Naive thymus-derived CD4-positive, alpha-beta T cell (primary cell): Measurements from ENCODE around the gene B3GLCT. TPM values are rescaled to one million over a fixed set of nuclear protein-coding genes. Genes with fewer than 3 reads are reported as not detected.

Experiments
- ATAC-seq: fragments of 150-1000 bp; cut with Tn5 transposase; 2 replicates; pipeline ENCODE4 v1.10.0; 2021; ENCODE audit warnings: mild to moderate bottlenecking, moderate library complexity
- CTCF ChIA-PET: fragments of 350-600 bp; sonication (Branson Sonifier 250); formaldehyde crosslinking; loops from one replicate; lab custom pipeline; 2021; ENCODE audit warnings: antibody characterized with exemption; lab: Charles Lee
- POLR2A ChIA-PET: fragments of 350-600 bp; sonication (Branson Sonifier 250); formaldehyde crosslinking; loops from one replicate; lab custom pipeline; 2021; ENCODE audit warnings: antibody characterized with exemption, inconsistent platforms; lab: Charles Lee
- DNase-seq, 9 donors: peaks; one replicate each; pipeline versions ENCODE4 v3.0.0 to v3.0.0-alpha.2; 2020 to 2022; ENCODE audit warnings: mixed read lengths in 1 of 9
- H3K27ac ChIP-seq: one replicate; pipeline ENCODE4 v1.7.0; 2013; ENCODE audit warnings: mild to moderate bottlenecking, low read depth, low read length, moderate library complexity
- H3K27me3 ChIP-seq, 2 donors: one replicate each; pipeline ENCODE4 v1.7.0; 2013; ENCODE audit warnings: low read length in 2 of 2, mild to moderate bottlenecking in 2 of 2, moderate library complexity in 2 of 2; ENCODE audit not compliant: control insufficient read depth in 2 of 2, insufficient read depth in 2 of 2
- H3K36me3 ChIP-seq, 3 experiments: 1 replicate in 2 of 3; 2 replicates in 1 of 3; pipeline ENCODE4 v1.7.0; 2013; ENCODE audit warnings: low read length in 3 of 3, mild to moderate bottlenecking in 3 of 3, moderate library complexity in 1 of 3; ENCODE audit not compliant: insufficient read depth in 3 of 3, control insufficient read depth in 2 of 3
- H3K4me1 ChIP-seq, 2 donors: one replicate each; pipeline ENCODE4 v1.7.0; 2013; ENCODE audit warnings: low read length in 2 of 2, mild to moderate bottlenecking in 2 of 2, moderate library complexity in 1 of 2; ENCODE audit not compliant: control insufficient read depth in 2 of 2, insufficient read depth in 2 of 2
- H3K4me3 ChIP-seq: 2 replicates; pipeline ENCODE4 v1.7.0; 2013; ENCODE audit warnings: mild to moderate bottlenecking, low read length
- H3K9me3 ChIP-seq, 3 experiments: 1 replicate in 2 of 3; 2 replicates in 1 of 3; pipeline ENCODE4 v1.7.0; 2013; ENCODE audit warnings: low read length in 3 of 3; ENCODE audit not compliant: control insufficient read depth in 2 of 3
- H3K27ac Mint-ChIP-seq, 9 donors: one replicate each; pipeline ENCODE4 v1.8.0; 2020 to 2022; ENCODE audit warnings: mixed read lengths in 9 of 9, mild to moderate bottlenecking in 8 of 9, moderate library complexity in 5 of 9, inconsistent platforms in 2 of 9
- H3K27me3 Mint-ChIP-seq, 5 donors: one replicate each; pipeline ENCODE4 v1.8.0; 2021 to 2022; ENCODE audit warnings: mixed read lengths in 5 of 5, mild to moderate bottlenecking in 1 of 5
- H3K36me3 Mint-ChIP-seq, 5 donors: one replicate each; pipeline ENCODE4 v1.8.0; 2020 to 2022; ENCODE audit warnings: mixed read lengths in 5 of 5, mild to moderate bottlenecking in 3 of 5, inconsistent platforms in 1 of 5
- H3K4me1 Mint-ChIP-seq, 7 donors: one replicate each; pipeline ENCODE4 v1.8.0; 2020 to 2022; ENCODE audit warnings: mixed read lengths in 7 of 7, mild to moderate bottlenecking in 3 of 7, inconsistent platforms in 1 of 7
- H3K4me3 Mint-ChIP-seq, 10 donors: one replicate each; pipeline ENCODE4 v1.8.0; 2020 to 2022; ENCODE audit warnings: mild to moderate bottlenecking in 10 of 10, mixed read lengths in 10 of 10, moderate library complexity in 6 of 10, inconsistent platforms in 2 of 10
- H3K9me3 Mint-ChIP-seq, 11 donors: one replicate each; pipeline ENCODE4 v1.8.0; 2020 to 2022; ENCODE audit warnings: mixed read lengths in 11 of 11, mild to moderate bottlenecking in 4 of 11, inconsistent platforms in 1 of 11, moderate library complexity in 1 of 11
- intact Hi-C, 2 donors: fragments of 100-400 bp; cut with micrococcal nuclease; formaldehyde crosslinking; loops; one replicate each; pipeline ENCODE4 v1.15.1; 2023
- polyA plus RNA-seq, 2 donors: library from polyadenylated mRNA; unstranded; fragments of 300-500 nt; fragmentation: Illumina TruSeq; gene quantifications; one replicate each; pipeline ENCODE4 v1.2.3, GENCODE V29; 2021
- total RNA-seq, 6 experiments: library from RNA in 5 of 6; stranded (reverse) in 5 of 6; gene quantifications; 1 replicate in 5 of 6; 2 replicates in 1 of 6; pipeline ENCODE4 v1.2.3 and lab custom pipeline; 2021 to 2026

The B3GLCT gene
- total and polyA plus RNA-seq, 7 experiments from 2014 or later: 3.7 to 5.3 (median 4.5) TPM

DNA sequence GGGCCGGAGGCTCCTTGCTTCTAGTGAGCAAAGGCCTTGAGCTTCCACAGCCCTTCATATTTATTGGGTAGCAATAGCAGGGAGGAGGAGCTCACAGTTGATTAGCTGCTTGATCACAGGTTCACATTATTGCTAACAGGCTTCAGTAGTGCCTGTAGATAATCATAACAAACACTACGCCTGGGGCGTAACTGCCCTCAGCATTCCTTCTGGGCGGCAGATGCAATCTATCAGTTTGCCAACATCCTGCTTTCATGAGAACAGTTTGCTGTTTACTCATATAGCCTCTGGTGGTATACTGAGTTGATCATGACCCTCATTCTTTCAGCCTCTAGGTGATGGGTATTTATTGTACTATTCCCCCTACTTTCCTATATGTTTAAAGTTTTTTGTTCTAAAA, 149.4 kb downstream of the B3GLCT start:
- Mint-ChIP-seq H3K9me3 (peaks cover 0 to 17% (median 3%) of the 10 kb centered on the region in 11 donors), H3K27ac (no peak overlapping the region), H3K4me3 (no peak overlapping the region), H3K4me1 (no peaks in the 10 kb centered on the region), H3K27me3 (peaks cover 4 to 38% (median 20%) of the 10 kb centered on the region in 5 donors), H3K36me3 (peaks cover 0 to 4% (median 0%) of the 10 kb centered on the region in 5 donors)
- Histone ChIP-seq H3K4me1 (no peaks in the 10 kb centered on the region), H3K9me3 (peaks cover 0 to 8% (median 0%) of the 10 kb centered on the region in 3 experiments), H3K27ac (no peak overlapping the region), H3K4me3 (no peak overlapping the region), H3K36me3 (no peaks in the 10 kb centered on the region), H3K27me3 (no peaks in the 10 kb centered on the region)
- ChIA-PET POLR2A (no interaction called here), CTCF (interaction anchor here (0.6 kb wide), 1 partner anchor 250 kb away, joined by 4 read pairs; no protein-coding TSS in a partner anchor)
- intact Hi-C loops: no loop called here
- no peak for DNase-seq
- ATAC-seq: no peak

DNA sequence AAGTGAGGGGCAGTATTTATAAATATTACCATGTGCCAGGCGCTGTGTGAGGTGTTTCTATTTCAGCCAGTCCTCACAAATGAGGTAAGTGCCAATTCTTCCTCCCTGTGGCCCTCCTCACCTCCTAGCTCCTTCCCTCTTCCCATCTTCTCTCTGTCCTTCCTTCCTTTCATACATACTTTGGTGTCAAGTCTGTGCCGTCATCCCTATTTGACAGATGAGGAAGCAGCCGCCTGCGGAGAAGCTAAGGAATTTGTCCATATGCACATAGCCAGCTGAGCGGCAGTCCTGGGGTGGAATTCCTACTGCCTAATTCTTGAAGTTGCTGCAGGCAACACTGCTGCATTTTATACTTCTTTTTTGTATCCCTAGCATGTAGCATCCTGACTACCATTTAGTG, 150.8 kb downstream of the B3GLCT start:
- Histone ChIP-seq H3K4me1 (no peaks in the 10 kb centered on the region), H3K27me3 (no peaks in the 10 kb centered on the region), H3K9me3 (peaks cover 0 to 22% (median 0%) of the 10 kb centered on the region in 3 experiments), H3K4me3 (no peak overlapping the region), H3K27ac (no peak overlapping the region), H3K36me3 (no peaks in the 10 kb centered on the region)
- ChIA-PET POLR2A (no interaction called here), CTCF (no interaction called here)
- Mint-ChIP-seq H3K4me3 (no peak overlapping the region), H3K9me3 (peaks cover 3 to 28% (median 13%) of the 10 kb centered on the region in 11 donors), H3K4me1 (no peaks in the 10 kb centered on the region), H3K27me3 (peaks cover 4 to 38% (median 20%) of the 10 kb centered on the region in 5 donors), H3K36me3 (peaks cover 0 to 10% (median 0%) of the 10 kb centered on the region in 5 donors), H3K27ac (no peak overlapping the region)
- intact Hi-C loops: no loop called here
- DNase-seq: no peak
- no peak for ATAC-seq

DNA sequence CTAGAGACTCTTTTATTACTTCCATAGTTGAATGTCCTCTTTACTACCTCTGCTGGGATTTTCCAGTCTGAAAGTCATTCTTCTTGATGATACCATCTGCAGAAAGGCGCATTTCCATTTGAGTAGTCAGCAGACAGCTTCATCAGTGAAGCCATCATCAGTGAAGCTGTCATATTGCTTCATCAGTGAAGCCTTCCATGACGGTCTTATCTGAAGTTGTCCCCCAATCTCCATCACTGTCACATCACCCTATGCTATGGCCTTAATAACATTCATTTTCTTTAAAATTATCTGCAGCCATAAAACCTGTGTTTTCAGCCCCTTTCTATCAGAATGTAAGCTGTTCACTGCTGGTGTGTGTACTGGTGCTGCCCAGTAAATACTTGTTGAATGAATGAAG, 151.6 kb downstream of the B3GLCT start:
- peaks cover 0 to 10% (median 0%) of the 10 kb centered on the region in 5 donors for H3K36me3 Mint-ChIP-seq
- POLR2A ChIA-PET: no interaction called here
- H3K4me3 Mint-ChIP-seq: no peak overlapping the region
- no peaks in the 10 kb centered on the region for H3K4me1 Mint-ChIP-seq
- no peaks in the 10 kb centered on the region for H3K4me1 ChIP-seq
- peaks cover 8 to 37% (median 18%) of the 10 kb centered on the region in 11 donors for H3K9me3 Mint-ChIP-seq
- H3K27me3 Mint-ChIP-seq: peaks cover 4 to 38% (median 20%) of the 10 kb centered on the region in 5 donors
- H3K36me3 ChIP-seq: no peaks in the 10 kb centered on the region
- H3K9me3 ChIP-seq: peaks cover 0 to 22% (median 0%) of the 10 kb centered on the region in 3 experiments
- no peak overlapping the region for H3K27ac ChIP-seq
- H3K27ac Mint-ChIP-seq: no peak overlapping the region
- CTCF ChIA-PET: no interaction called here
- ATAC-seq (no peak), DNase-seq (no peak)
- intact Hi-C loops: no loop called here
- H3K4me3 ChIP-seq: no peak overlapping the region
- H3K27me3 ChIP-seq: no peaks in the 10 kb centered on the region

DNA sequence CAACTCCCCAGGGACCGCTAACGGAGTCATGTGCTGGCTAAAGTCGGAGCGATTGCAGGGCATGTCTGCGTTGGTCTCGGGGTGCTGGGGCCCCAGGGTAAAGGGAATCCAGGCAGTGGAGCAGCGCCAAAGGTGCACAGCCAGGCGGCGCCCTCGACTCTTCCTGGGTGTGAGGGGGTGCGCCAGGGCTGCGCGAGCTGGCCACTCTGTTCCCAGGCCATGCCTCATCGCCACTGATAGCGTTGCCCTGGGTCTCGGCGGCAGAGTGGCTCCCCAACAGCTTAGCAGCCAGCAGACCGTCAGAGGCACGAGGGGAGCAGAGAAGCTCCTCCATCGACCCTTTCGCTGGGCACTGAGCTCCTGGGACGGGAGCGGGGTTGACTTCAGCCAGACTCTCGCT, 152.7 kb downstream of the B3GLCT start:
- H3K27ac Mint-ChIP-seq: no peak overlapping the region
- CTCF ChIA-PET: no interaction called here
- no peaks in the 10 kb centered on the region for H3K36me3 ChIP-seq
- no peaks in the 10 kb centered on the region for H3K4me1 ChIP-seq
- peaks cover 11 to 44% (median 18%) of the 10 kb centered on the region in 11 donors for H3K9me3 Mint-ChIP-seq
- H3K27me3 Mint-ChIP-seq: peaks cover 4 to 38% (median 20%) of the 10 kb centered on the region in 5 donors
- H3K4me1 Mint-ChIP-seq: no peaks in the 10 kb centered on the region
- intact Hi-C loops: no loop called here
- ATAC-seq: no peak
- no peaks in the 10 kb centered on the region for H3K27me3 ChIP-seq
- H3K4me3 Mint-ChIP-seq: no peak overlapping the region
- H3K9me3 ChIP-seq: peaks cover 0 to 22% (median 0%) of the 10 kb centered on the region in 3 experiments
- H3K27ac ChIP-seq: no peak overlapping the region
- H3K4me3 ChIP-seq: no peak overlapping the region
- DNase-seq: no peak
- POLR2A ChIA-PET: no interaction called here
- peaks cover 0 to 10% (median 0%) of the 10 kb centered on the region in 5 donors for H3K36me3 Mint-ChIP-seq

DNA sequence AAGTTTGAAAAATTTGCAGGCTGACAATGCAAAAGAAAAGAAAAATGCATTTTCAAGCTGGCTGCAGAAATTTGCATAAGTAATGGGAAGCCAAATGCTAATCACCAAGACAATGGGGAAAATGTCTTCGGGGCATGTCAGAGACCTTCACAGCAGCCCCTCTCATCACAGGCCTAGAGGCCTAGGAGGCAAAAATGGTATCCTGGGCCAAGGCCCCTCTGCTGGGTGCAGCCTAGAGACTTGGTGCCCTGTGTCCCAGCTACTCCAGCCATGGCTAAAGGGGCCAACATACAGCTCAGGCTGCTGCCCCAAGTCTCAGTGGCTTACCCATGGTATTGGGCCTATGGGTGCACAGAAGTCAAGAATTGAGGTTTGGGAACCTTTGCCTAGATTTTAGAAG, 155.2 kb downstream of the B3GLCT start:
- DNase-seq (no peak), ATAC-seq (no peak)
- Mint-ChIP-seq H3K9me3 (peaks cover 11 to 45% (median 18%) of the 10 kb centered on the region in 11 donors), H3K27ac (no peak overlapping the region), H3K27me3 (peaks cover 4 to 43% (median 24%) of the 10 kb centered on the region in 5 donors), H3K4me1 (no peaks in the 10 kb centered on the region), H3K36me3 (peaks cover 0 to 10% (median 0%) of the 10 kb centered on the region in 5 donors), H3K4me3 (no peak overlapping the region)
- Histone ChIP-seq H3K27ac (no peak overlapping the region), H3K4me3 (no peak overlapping the region), H3K9me3 (peaks cover 0 to 22% (median 0%) of the 10 kb centered on the region in 3 experiments), H3K36me3 (no peaks in the 10 kb centered on the region), H3K4me1 (no peaks in the 10 kb centered on the region), H3K27me3 (no peaks in the 10 kb centered on the region)
- ChIA-PET CTCF (no interaction called here), POLR2A (no interaction called here)
- intact Hi-C loops: no loop called here

DNA sequence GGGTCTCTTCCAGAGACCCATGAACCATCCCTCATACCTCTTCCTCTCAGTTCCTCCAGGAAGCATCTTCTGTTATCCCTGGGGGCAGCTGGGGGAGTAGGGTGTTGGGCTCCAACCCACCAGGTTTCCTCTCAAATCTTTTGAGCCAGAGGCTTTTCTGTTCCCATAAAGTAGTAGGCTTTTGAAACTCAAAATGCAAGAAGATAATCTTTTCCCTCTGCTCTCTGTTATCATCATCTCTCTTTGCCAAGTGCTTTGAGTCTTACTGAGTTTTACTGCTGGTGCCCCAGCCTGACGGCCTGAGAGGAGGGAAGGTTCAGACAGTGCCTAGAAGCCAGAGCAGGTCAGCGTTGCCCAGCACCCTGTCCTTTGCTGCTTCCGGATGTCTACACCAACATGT, 157.2 kb downstream of the B3GLCT start:
- ChIA-PET POLR2A (no interaction called here), CTCF (no interaction called here)
- Histone ChIP-seq H3K4me3 (no peak overlapping the region), H3K27ac (no peak overlapping the region), H3K9me3 (peaks cover 0 to 22% (median 0%) of the 10 kb centered on the region in 3 experiments), H3K27me3 (no peaks in the 10 kb centered on the region), H3K4me1 (no peaks in the 10 kb centered on the region), H3K36me3 (no peaks in the 10 kb centered on the region)
- Mint-ChIP-seq H3K27ac (no peak overlapping the region), H3K4me1 (no peaks in the 10 kb centered on the region), H3K27me3 (peaks cover 0 to 25% (median 14%) of the 10 kb centered on the region in 5 donors), H3K4me3 (no peak overlapping the region), H3K9me3 (peaks cover 11 to 40% (median 19%) of the 10 kb centered on the region in 11 donors), H3K36me3 (peaks cover 0 to 10% (median 0%) of the 10 kb centered on the region in 5 donors)
- no peak for ATAC-seq
- intact Hi-C loops: no loop called here
- DNase-seq: no peak

DNA sequence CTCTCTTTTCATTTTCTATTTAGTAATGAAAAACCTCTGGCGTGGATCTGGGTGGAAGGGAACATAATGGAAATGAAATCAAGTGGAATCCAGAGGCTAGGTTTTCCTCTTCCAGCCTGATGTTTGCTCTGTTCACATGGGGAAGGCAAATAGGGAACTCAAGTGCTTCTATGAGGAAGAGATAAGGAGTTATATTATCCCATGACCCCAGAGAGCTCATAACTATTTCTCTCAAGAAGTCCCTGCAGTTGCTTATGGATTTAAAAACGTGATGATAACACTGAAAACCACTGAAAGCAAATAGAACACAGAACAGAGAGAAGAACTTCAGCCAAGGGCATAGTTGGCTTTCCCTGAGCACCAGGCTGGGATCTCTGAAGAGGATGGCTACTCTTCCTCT, 157.8 kb downstream of the B3GLCT start:
- ATAC-seq: no peak
- peaks cover 0 to 10% (median 0%) of the 10 kb centered on the region in 5 donors for H3K36me3 Mint-ChIP-seq
- Histone ChIP-seq H3K4me1 (no peaks in the 10 kb centered on the region), H3K4me3 (no peak overlapping the region), H3K27me3 (no peaks in the 10 kb centered on the region), H3K9me3 (peaks cover 0 to 22% (median 0%) of the 10 kb centered on the region in 3 experiments), H3K36me3 (no peaks in the 10 kb centered on the region), H3K27ac (no peak overlapping the region)
- intact Hi-C loops: no loop called here
- ChIA-PET POLR2A (no interaction called here), CTCF (no interaction called here)
- H3K27ac Mint-ChIP-seq: no peak overlapping the region
- H3K27me3 Mint-ChIP-seq: peaks cover 0 to 23% (median 14%) of the 10 kb centered on the region in 5 donors
- H3K4me3 Mint-ChIP-seq: no peak overlapping the region
- H3K4me1 Mint-ChIP-seq: no peaks in the 10 kb centered on the region
- peaks cover 11 to 40% (median 19%) of the 10 kb centered on the region in 11 donors for H3K9me3 Mint-ChIP-seq
- no peak for DNase-seq
